Kidney epithelial cell (primary cell): ENCODE data around the gene SEC11A. TPM values are rescaled to one million over a fixed set of nuclear protein-coding genes. Genes with fewer than 3 reads are reported as not detected.

ENCODE experiments used
- DNase-seq: peaks from one replicate; pipeline ENCODE4 v3.0.0-alpha.2; 2010; ENCODE audit warnings: low read depth
- H3K27me3 ChIP-seq: 2 replicates; pipeline ENCODE4 v1.6.0; 2011; ENCODE audit warnings: low read length; ENCODE audit not compliant: control insufficient read depth, insufficient read depth
- H3K36me3 ChIP-seq: 2 replicates; pipeline ENCODE4 v1.5.1; 2011; ENCODE audit warnings: low read length; ENCODE audit not compliant: control insufficient read depth, insufficient read depth
- H3K4me3 ChIP-seq: 2 replicates; pipeline ENCODE4 v1.5.1; 2011; ENCODE audit warnings: low read depth, mild to moderate bottlenecking, control low read depth, low read length
- total RNA-seq: library from RNA; depleted of rRNA; stranded (reverse); fragments of >200 nt; gene quantifications from 2 replicates; pipeline ENCODE4 v1.2.3, GENCODE V29; 2015
- TF ChIP-seq, protein P1 (sequence below): IDR thresholded peaks from 2 replicates; pipeline ENCODE4 v1.5.1; 2011; ENCODE audit warnings: mild to moderate bottlenecking, moderate library complexity, low read length, control low read depth, inconsistent platforms; ENCODE audit not compliant: insufficient read depth, poor library complexity, severe bottlenecking

The SEC11A gene
- total RNA-seq: 183 and 213 TPM in 2 replicates

DNA sequence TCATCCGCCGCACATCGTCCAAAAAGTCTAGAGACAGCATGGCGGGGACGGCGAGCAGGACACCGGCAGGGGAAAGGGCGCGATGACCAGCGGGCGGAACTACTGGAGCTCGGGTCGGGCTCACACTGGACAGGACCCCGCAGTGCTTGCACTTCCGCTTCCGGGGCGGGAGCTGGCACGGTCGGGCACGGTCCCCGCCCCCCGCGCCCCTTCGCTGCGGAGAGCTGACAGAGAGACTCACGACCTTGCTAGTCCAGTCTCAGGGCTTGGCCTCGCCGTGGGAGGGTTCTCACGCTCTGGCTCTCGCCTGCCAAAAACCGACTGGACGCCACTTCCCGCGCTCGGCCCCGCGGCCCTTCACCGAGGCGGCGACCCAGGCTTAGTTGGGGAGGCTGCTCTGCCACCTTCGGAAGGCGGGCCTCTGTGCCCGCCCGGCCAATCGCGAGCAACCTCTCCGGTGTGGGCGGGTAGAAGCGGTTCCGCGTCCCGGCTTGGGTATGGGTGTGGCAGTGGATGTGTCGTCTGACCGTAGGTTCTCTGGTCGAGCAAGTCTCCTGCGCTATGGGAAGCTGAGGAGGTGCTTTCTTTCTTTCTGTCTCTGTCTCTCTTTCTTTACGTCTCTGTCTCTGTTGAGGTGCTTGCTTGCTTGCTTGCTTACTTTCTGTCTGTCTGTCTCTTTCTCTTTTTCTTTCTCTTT, at the start of gene SEC11A:
Gene SEC11A, minus strand, starts transcription at position 104 of the 697 bp plus-strand sequence. Its CDS starts 64 bp downstream, at position 40.
- no peaks in the 10 kb centered on the region for H3K27me3 ChIP-seq

DNA sequence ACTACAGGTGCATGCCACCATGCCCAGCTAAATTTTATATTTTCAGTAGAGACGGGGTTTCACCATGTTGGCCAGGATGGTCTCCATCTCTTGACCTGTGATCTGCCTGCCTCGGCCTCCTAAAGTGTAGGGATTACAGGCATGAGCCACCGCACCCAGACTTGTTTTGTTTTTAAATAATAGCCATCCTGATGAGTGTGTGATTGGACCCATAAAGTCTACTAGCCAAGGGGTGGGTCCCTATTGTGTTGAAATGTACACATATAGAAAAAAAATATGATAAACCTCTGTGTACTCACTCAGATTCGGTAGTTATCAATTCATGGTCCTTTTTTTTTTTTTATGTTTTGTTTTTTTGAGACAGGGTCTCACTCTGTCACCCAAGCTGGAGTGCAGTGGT, 49.7 kb upstream of the SEC11A start:
- Histone ChIP-seq H3K27me3 (no peaks in the 10 kb centered on the region), H3K36me3 (peaks cover 1% of the 10 kb centered on the region), H3K4me3 (no peak overlapping the region)
- DNase-seq: no peak
- TF ChIP-seq, protein P1, sequence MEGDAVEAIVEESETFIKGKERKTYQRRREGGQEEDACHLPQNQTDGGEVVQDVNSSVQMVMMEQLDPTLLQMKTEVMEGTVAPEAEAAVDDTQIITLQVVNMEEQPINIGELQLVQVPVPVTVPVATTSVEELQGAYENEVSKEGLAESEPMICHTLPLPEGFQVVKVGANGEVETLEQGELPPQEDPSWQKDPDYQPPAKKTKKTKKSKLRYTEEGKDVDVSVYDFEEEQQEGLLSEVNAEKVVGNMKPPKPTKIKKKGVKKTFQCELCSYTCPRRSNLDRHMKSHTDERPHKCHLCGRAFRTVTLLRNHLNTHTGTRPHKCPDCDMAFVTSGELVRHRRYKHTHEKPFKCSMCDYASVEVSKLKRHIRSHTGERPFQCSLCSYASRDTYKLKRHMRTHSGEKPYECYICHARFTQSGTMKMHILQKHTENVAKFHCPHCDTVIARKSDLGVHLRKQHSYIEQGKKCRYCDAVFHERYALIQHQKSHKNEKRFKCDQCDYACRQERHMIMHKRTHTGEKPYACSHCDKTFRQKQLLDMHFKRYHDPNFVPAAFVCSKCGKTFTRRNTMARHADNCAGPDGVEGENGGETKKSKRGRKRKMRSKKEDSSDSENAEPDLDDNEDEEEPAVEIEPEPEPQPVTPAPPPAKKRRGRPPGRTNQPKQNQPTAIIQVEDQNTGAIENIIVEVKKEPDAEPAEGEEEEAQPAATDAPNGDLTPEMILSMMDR: no peak

More for the DNA sequence above, at the start of gene SEC11A:
- peak; percentile 76 for DNase-seq
- Histone ChIP-seq H3K4me3 (peak within 1 kb of the TSS; percentile 80), H3K36me3 (no peaks in the 10 kb centered on the region)
- TF ChIP-seq, protein P1: no peak

DNA sequence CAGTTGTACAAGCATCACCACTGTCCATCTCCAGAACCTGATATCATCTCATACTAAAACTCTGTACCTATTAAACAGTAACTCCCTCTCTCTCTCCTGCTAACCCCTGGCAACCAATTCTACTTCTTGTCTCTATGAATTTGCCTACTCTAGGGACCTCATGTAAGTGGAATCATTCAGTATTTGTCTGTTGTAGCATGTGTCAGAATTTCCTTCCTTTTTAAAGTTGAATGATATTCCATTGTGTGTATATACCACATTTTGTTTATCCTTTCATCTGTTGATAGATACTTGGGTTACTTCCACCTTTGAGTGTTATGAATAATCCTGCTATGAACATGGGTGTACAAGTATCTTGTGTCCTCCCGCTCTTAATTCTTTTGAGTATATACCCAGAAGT, 49.0 kb upstream of the SEC11A start:
- H3K27me3 ChIP-seq: no peaks in the 10 kb centered on the region
- TF ChIP-seq, protein P1: no peak
- peaks cover 1% of the 10 kb centered on the region for H3K36me3 ChIP-seq
- DNase-seq: no peak
- no peak overlapping the region for H3K4me3 ChIP-seq

DNA sequence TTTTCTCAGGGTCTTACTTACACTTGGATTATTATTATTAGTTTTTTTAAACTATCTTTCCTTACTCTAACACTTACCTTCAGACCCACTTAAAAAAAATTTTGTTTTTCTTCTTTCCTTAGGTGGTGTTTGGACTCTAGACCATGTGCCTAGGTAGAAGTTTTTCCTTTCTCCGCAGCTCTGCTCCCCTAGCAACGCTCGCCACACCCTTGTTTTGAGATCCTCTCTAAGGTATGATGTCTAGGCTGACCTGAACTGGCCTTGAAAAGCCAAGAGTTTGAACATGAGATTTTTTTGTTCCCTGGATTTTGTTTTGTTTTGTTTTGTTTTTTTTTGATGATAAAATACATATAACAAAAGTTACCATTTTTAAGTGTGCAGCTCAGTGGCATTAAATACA, 48.6 kb upstream of the SEC11A start:
- peaks cover 1% of the 10 kb centered on the region for H3K36me3 ChIP-seq
- no peaks in the 10 kb centered on the region for H3K27me3 ChIP-seq
- no peak for DNase-seq
- no peak overlapping the region for H3K4me3 ChIP-seq
- TF ChIP-seq, protein P1: no peak

DNA sequence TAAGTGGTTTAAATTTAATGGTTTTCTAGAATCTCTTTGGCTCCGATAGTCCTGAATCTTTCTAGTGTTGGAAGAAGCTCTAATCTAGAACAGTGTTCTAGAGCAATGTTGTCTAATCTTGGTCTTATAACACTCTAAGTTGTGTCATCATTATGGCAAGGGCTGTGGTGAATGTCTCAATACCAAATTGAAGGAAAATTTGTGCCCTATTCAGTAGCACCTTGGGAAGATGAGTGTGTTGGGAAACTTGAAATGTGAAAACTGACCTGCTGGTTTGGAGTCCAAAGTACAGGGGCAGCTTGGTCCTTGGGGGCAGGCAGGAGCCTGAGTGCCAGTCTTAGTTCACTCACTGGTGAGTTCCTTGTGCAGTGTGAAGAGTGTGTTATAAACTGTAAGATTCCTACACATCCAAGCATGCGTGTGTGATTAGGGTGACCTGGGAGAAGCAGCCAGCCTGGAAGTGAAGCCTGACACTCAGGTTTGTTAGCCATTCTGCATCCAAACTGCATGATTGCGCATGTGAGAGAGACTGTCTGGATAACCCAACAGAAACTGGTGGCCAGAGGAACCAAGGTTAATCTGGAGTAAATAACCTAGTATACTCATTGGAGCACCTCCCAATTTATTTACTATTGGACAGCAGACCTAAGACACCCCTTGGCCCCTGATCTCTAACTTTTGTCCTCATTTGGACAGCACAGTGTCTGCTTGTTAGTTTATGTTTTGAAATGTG, 47.1 kb upstream of the SEC11A start:
- TF ChIP-seq, protein P1: no peak
- Histone ChIP-seq H3K36me3 (no peaks in the 10 kb centered on the region), H3K4me3 (no peak overlapping the region), H3K27me3 (no peaks in the 10 kb centered on the region)
- DNase-seq: no peak
